Skin of body (tissue), 1 donor: ENCODE results near the gene CENPU. TPM values are rescaled to one million over a fixed set of nuclear protein-coding genes. Genes with fewer than 3 reads are reported as not detected.

Source experiments
- total RNA-seq: library from RNA; depleted of rRNA; stranded (reverse); fragments of >200 nt; gene quantifications from one replicate; pipeline ENCODE4 v1.2.3, GENCODE V29; 2014

The CENPU gene
- total RNA-seq, 1 donor from 2014 or later = 16.8 TPM

Other genes with a start within 250 kb of the CENPU start
- 23.6 TPM for gene CASP3, start 84.6 kb downstream of the CENPU start, total RNA-seq
- gene PRIMPOL, start 84.4 kb downstream of the CENPU start, total RNA-seq = 28.3 TPM
- gene ACSL1, start 91.9 kb upstream of the CENPU start, total RNA-seq = 370 TPM